Measurements from ENCODE around the gene PAQR3.
"Not testable (repeated sequence)": the region's sequence is repeated elsewhere in the genome, so short reads cannot be mapped to it uniquely, and the experiment has no call there.

PAQR3 gene

DNA sequence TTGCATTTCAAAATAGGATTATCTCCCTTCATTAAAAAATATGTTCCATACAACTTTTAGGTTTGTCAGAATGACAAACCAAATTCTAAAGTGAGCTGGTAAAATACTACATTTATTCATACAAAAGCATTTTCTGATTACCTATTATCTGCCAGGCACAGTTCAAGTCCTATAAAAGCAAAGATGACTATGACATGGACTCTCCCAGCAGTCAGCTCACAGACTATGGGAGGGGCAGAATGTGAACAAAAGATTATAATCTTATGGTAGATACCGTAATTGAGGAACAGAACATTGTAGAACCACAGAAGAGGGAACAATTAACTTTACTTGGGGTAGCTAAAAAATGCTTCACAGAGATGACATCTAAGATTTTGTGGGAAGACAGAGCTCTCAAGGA, 12.4 kb downstream of the PAQR3 start:
- no peak for DNase-seq

DNA sequence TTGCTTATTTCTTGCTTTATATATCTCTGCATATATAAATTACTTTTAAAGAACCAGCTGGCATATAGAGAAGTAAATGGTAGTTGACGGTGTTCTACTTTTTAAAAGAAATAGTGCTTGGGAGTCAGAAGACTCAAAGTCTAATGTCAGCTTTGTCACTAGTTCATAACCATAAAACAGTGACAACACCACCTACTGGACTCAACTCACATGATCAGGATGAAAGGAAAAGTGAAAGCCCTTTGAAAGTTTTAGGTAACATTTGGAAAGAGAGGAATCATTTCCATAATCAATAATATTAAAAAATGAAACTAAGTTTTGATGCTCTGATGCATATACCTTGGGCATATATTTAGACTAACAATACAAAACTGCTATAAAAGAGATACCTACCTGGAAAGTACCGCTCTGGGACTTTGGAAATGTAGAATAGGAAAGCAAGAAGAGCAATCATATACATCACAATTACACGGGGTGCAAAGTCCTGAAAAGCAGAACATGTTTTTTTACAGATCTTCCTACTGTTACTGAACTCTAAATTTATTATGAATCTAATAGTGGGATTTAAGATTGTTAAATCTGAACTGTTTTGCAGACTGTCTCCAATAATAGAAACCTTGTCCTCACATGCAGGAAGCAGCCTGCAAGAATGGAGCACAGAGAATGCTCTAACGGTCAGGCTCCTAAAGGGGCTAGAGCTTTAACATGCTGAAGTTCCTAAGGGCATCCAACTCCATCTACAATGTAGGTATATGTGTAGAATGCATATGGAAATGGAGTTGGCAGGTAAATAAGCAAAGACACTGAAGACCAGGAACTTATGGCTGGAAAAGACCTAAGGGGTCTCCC, 15.6 kb downstream of the PAQR3 start:
- no peak for DNase-seq

DNA sequence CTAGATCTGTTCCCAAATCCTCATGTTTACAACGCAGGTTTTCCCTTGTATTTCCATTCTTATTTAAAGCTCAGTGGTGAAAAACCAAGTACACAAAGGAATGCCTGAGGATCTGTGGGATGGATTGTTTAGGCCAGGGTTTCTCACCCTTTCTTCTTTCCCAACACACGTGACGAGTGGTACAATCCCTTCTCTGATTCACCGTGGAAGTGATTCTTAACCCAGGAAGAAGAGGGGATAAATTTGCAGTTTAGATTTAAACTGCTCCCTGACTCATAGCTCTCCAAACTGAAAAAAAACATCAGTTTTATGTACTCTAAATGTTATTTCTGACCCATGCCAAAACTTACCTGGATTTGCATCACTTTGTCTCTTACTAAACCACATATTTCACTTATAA, 17.0 kb downstream of the PAQR3 start:
- DNase-seq, result no peak

- DNase-seq, result no peak
Observed at GRCh38 chr4:78910612-78911011, 28.6 kb downstream of the PAQR3 start.

DNA sequence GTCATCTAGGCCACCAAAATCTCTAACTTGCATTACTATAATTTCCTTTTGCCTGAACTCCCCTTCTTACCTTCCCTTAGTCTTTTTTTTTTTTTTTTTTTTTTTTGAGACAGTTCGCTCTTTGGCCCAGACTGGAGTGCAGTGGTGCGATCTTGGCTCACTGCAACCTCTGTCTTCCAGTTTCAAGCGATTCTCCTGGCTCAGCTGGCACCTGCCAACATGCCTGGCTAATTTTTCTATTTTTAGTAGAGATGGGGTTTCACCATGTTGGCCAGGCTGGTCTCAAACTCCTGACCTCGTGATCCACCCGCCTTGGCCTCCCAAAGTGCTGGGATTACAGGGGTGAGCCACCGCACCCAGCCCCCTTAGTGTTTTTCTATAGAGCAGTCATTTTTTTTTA, 30.3 kb downstream of the PAQR3 start:
- DNase-seq, result not testable (repeated sequence)

- DNase-seq, result no peak
Observed at GRCh38 chr4:78907638-78908037, 31.6 kb downstream of the PAQR3 start.

DNA sequence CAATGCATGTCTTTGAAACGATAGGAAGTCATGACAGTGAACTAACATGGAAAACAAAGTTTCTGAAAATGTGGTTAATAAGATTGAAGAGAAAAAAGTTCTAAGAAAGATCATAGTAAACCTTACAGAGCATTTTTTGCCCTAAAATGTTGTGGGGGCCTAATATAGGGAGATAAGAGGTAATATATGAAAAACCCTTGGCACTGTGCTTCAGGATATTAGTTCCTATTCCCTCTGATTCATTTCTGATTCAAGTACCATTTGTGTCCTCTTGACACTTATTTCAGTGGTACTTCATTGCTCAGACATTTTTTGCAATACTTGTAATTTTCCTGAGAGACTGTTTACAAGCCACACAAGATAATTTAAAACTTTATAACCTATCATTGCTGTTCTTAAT, 35.1 kb downstream of the PAQR3 start:
- DNase-seq, result no peak

DNA sequence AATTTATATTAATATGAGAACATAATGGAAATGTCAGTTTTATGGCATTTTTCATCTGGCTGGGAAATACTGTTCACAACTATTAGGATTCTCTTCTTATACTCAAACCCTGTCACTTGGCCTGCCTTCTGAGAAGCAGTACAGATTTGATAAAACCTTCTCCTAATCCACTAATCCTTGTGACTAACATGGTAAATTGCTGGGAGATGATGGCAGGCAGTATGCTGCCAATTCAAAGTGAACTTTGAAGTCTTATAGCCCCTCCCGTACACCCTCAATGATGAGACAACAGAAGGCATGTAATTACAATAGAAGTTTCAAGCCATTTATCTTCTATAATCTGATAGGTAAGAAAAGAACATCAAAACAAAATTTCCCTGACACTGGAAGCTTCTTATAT, 36.9 kb downstream of the PAQR3 start:
- DNase-seq, result no peak

DNA sequence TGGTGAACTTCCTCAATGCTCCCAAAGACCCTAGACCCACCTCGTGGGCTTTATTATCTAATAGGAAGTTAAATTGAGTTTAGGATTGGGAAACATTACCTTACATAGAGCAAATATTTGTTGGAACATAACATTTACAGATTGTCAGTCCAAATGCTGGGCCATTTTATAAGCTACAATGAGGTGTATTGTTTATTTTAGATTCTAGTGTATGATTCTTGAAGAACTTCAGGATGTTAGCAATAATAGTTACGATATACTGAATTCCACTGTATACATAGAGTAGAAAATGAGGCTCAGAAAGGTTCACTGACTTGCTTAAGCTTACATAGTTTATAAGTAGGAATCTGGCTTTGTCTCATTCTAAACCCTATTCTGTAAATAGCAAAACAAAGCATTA, 37.4 kb downstream of the PAQR3 start:
- no peak for DNase-seq

DNA sequence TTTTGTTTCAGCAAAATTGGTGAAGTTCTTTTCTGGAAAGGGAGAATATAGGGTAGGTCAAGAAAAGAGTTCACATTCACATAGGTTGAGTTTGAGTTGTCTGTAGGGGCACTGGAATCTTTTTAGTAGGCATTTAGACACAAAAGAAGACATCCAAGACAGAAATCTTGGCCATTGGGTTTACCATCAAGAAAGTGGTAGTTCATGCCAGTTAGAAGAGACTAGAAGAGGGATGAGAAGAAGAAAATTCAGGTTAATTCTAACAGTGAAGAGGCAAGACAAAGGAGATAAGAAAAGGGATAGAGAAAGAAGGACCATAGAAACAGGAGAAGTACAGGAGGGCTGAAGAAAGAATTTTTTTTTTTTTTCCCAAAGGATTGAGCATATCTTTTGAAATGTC, 39.9 kb downstream of the PAQR3 start:
- no peak for DNase-seq

GRCh38 chr4:78889955-78890354, 49.3 kb downstream of the PAQR3 start:
- no peak for DNase-seq

- no peak for DNase-seq
Observed at GRCh38 chr4:78885598-78885997, 53.6 kb downstream of the PAQR3 start.

- no peak for DNase-seq
Observed at GRCh38 chr4:78880874-78881492, 58.3 kb downstream of the PAQR3 start.

- DNase-seq, result no peak
Observed at GRCh38 chr4:78878031-78878430, 61.2 kb downstream of the PAQR3 start.

DNA sequence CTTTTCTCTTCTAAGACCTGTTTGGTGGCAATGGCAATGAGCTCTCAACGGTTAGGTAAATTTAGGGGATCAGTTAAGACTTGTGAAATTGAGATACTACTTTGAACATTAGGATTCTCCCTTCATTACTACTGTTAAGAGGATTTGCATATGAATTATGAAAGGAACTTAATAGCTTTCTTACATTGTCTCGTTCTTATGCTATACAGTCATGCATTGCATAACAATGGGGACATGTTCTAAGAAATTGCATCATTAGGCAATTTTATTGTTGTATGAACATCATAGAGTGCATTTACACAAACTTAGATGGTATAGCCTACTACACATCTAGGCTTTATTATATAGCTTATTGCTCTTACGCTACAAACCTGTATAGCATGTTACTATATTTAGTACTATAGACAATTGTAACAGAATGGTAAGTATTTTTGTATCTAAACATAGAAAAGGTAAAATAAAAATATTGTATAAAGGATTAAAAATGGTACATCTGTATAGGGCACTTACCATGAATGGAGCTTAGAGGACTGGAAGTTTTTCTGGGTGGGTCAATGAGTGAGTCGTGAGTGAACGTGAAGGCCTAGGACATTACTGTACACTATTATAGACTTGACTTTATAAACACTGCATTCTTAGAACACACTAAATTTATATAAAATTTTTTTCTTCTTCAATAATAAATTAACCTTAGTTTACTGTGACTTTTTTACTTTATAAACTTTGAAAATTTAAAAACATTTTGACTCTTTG, 62.5 kb downstream of the PAQR3 start:
- no peak for DNase-seq

DNA sequence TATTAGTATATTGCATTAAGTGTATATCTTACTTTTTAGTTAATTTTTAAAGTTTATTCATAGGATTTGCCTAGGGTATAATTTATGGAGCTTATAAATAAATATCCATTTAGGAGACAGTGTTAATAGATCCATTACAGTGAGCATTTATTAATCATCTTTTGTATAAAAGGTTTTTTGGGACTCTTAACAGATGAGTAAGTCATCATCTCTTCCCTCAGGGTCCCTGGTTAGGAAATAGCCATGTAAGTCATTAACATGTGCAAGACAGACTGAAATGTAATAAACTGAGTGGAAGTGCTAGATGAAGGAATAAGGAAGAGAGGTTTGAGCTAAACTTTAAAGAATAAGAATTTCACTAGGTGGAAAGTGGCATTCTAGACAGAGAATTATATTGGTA, 69.2 kb downstream of the PAQR3 start:
- no peak for DNase-seq

- DNase-seq, result not testable (repeated sequence)
Observed at GRCh38 chr4:78868712-78869111, 70.5 kb downstream of the PAQR3 start.

GRCh38 chr4:78865451-78865850, 73.8 kb downstream of the PAQR3 start:
- DNase-seq, result no peak

DNA sequence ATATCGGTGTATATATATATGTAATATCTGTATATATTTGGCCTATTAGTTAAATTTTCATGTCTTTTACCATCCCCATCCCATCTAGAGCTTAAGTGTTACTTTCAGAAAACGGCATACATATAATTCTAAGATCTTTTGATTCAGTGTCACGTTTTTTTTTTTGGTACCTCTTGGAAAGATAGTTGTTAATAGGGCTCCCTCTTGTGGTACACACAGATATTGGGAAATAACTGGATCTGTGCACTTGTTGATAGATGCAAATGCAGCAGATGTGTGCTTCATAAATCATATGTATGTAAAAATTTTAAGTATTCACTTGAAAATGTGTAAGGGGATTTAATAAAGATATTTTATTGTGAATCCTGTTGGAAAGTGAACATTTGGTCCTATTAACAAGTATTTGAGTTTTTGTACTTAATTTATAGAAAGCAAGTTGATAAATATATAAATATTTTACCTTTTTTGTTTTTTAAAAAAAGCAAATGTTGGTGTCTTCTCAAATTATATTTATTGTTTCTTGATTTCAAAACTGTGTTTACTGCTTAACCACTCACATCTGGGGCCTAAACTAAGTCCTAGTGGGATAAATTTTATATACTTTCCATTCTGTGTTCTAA, 74.7 kb downstream of the PAQR3 start:
- DNase-seq, result no peak

DNA sequence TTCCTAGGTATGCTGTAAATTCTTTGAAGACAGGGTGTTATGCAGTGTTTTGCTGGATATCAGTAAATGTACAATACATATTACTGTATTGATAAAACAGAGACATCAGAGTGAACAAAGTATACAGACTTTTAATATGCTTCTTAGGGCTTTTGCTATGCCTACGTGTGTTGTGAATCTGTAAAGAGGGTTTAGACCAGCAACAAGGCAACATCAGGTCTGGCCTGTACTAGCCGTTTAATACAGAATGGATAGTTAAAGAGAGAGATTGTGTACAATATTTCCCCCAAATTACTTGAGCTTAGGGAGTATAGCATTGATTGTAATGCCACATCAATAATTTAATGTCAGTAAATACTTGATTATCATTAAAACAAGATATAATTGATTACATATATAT, 75.2 kb downstream of the PAQR3 start:
- DNase-seq, result no peak

GRCh38 chr4:78863254-78863869, 75.9 kb downstream of the PAQR3 start:
- DNase-seq, result no peak

- DNase-seq, result no peak
Observed at GRCh38 chr4:78862314-78862737, 76.9 kb downstream of the PAQR3 start.
